WTC11 (cell line): ENCODE results near the gene MORN1.

ENCODE experiments used
- TF ChIP-seq, protein P1 (sequence below): fragments of 200-600 bp; IDR thresholded peaks from 2 replicates; pipeline ENCODE4 v1.8.0; 2022; ENCODE audit warnings: antibody characterized with exemption
- TF ChIP-seq, protein P2 (sequence below): sonication (generic); formaldehyde crosslinking; IDR thresholded peaks from 2 replicates; pipeline ENCODE4 v1.8.0; 2022; ENCODE audit warnings: mild to moderate bottlenecking, missing genetic modification reagents

DNA sequence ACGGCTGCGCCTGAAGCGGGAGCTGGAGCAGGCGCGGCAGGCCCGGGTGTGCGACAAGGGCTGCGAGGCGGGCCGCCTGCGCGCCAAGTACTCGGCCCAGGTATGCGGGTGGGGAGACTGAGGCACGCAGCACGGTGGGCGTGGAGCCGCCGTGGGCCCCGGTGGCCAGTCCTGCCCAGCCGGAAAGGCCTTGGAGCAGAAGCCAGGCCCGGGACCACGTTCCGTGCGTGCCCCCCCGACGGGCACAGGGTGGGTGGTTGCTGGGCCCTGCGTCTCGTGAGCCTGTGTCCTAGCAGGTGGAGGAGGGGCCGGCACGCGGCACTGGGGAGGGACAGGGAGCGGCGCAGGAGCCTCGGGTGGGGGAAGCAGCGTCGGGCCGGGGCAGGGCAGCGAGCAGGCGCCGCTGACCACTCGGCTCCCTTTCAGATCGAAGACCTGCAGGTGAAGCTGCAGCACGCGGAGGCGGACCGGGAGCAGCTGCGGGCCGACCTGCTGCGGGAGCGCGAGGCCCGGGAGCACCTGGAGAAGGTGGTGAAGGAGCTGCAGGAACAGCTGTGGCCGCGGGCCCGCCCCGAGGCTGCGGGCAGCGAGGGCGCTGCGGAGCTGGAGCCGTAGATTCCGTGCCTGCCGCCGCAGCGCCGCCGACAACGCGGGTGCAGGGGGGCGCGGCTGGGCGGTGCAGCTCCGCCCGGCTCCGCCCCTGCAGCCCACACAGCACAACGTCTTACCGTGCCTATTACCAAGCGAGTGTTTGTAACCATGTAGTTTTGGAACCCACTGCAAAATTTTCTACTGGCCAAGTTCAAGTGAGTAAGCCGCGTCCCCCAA is 85.0 kb downstream of the MORN1 start:
- TF ChIP-seq, protein P1, sequence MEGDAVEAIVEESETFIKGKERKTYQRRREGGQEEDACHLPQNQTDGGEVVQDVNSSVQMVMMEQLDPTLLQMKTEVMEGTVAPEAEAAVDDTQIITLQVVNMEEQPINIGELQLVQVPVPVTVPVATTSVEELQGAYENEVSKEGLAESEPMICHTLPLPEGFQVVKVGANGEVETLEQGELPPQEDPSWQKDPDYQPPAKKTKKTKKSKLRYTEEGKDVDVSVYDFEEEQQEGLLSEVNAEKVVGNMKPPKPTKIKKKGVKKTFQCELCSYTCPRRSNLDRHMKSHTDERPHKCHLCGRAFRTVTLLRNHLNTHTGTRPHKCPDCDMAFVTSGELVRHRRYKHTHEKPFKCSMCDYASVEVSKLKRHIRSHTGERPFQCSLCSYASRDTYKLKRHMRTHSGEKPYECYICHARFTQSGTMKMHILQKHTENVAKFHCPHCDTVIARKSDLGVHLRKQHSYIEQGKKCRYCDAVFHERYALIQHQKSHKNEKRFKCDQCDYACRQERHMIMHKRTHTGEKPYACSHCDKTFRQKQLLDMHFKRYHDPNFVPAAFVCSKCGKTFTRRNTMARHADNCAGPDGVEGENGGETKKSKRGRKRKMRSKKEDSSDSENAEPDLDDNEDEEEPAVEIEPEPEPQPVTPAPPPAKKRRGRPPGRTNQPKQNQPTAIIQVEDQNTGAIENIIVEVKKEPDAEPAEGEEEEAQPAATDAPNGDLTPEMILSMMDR: no peak
- TF ChIP-seq, protein P2, sequence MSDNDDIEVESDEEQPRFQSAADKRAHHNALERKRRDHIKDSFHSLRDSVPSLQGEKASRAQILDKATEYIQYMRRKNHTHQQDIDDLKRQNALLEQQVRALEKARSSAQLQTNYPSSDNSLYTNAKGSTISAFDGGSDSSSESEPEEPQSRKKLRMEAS: 0 out of 2 replicates have a peak, but pooled peaks have one; percentile 12
